Astrocyte (in vitro differentiated cells and primary cell): ENCODE measurements around the gene ZNF554.

Experiments
- CTCF ChIP-seq: IDR thresholded peaks from 2 replicates; pipeline ENCODE4 v1.5.1; 2011; ENCODE audit warnings: low read depth, mild to moderate bottlenecking, inconsistent platforms, low read length, moderate library complexity; ENCODE audit not compliant: insufficient read depth
- EZH2 ChIP-seq: IDR thresholded peaks from 2 replicates; pipeline ENCODE4 v1.6.1; 2012; ENCODE audit warnings: mild to moderate bottlenecking, low read length, inconsistent platforms; ENCODE audit not compliant: insufficient read depth

- TF ChIP-seq EZH2, result no peak
- TF ChIP-seq CTCF, result no peak
Measured at GRCh38 chr19:2803486-2804155, 16.0 kb upstream of the ZNF554 start.
